K562 (cell line): ENCODE results near the gene RELA. TPM values are rescaled to one million over a fixed set of nuclear protein-coding genes. Genes with fewer than 3 reads are reported as not detected.
A peak's percentile ranks its signal among the peaks of the same experiment; 100 is the strongest.

Experiments
- CBX2 ChIP-seq: fragments of 200-600 bp; sonication (generic); IDR thresholded peaks from one replicate; pipeline ENCODE4 v1.6.1; 2012; ENCODE audit warnings: mild to moderate bottlenecking, low read length, inconsistent platforms; ENCODE audit not compliant: insufficient read depth, poor library complexity, severe bottlenecking
- CBX3 ChIP-seq, 2 experiments: IDR thresholded peaks; 1 replicate in 1 of 2; 2 replicates in 1 of 2; pipeline ENCODE4 v1.6.1; 2012; ENCODE audit warnings: inconsistent platforms in 2 of 2, low read length in 2 of 2, borderline replicate concordance in 1 of 2, control low read depth in 1 of 2
- CTCFL ChIP-seq: IDR thresholded peaks from 2 replicates; pipeline ENCODE4 v1.6.1; 2011; ENCODE audit warnings: borderline replicate concordance, low read depth, mild to moderate bottlenecking, moderate library complexity, low read length; ENCODE audit not compliant: insufficient read depth, poor library complexity, severe bottlenecking
- GTF2B ChIP-seq: IDR thresholded peaks from 2 replicates; pipeline ENCODE4 v1.6.1; 2011; ENCODE audit not compliant: insufficient read length; ENCODE audit errors: extremely low read depth
- JUN ChIP-seq, 2 experiments: sonication (generic) in 1 of 2; formaldehyde crosslinking in 1 of 2; IDR thresholded peaks; 2 replicates each; pipeline versions ENCODE4 v1.6.1 to v1.8.0; 2012 to 2022; ENCODE audit warnings: borderline replicate concordance in 2 of 2, mild to moderate bottlenecking in 2 of 2, improper control_type of control experiment in 1 of 2, low read depth in 1 of 2, low read length in 1 of 2, missing genetic modification reagents in 1 of 2
- KDM4B ChIP-seq, 2 experiments: fragments of 450-650 bp in 1 of 2; sonication (generic) in 1 of 2; IDR thresholded peaks; 2 replicates each; pipeline ENCODE4 v1.6.1; 2016 to 2017; ENCODE audit warnings: borderline replicate concordance in 2 of 2, antibody characterized with exemption in 1 of 2, low read depth in 1 of 2, mild to moderate bottlenecking in 1 of 2
- MAFF ChIP-seq: IDR thresholded peaks from 2 replicates; pipeline ENCODE4 v1.6.1; 2012; ENCODE audit warnings: low read length, improper control_type of control experiment
- MLX ChIP-seq, 2 experiments: fragments of 450-650 bp in 1 of 2; sonication (generic) in 1 of 2; formaldehyde crosslinking; conservative IDR thresholded peaks; 2 replicates each; pipeline versions ENCODE4 v1.4.0 to v1.8.1; 2020 to 2022; ENCODE audit warnings: mild to moderate bottlenecking in 1 of 2, missing genetic modification reagents in 1 of 2
- NCOA1 ChIP-seq: fragments of 450-650 bp; IDR thresholded peaks from 2 replicates; pipeline ENCODE4 v1.6.1; 2016; ENCODE audit warnings: low read depth
- NEUROD1 ChIP-seq: fragments of 150-350 bp; IDR thresholded peaks from 2 replicates; pipeline ENCODE4 v1.6.1; 2014; ENCODE audit warnings: borderline replicate concordance, low read length, low read depth; ENCODE audit not compliant: partially characterized antibody
- NFIC ChIP-seq: fragments of 450-650 bp; IDR thresholded peaks from 2 replicates; pipeline ENCODE4 v1.6.1; 2017; ENCODE audit warnings: mild to moderate bottlenecking, inconsistent platforms
- NR0B1 ChIP-seq: fragments of 450-650 bp; IDR thresholded peaks from one replicate; pipeline ENCODE4 v1.6.1; 2018; ENCODE audit warnings: mild to moderate bottlenecking, moderate library complexity; ENCODE audit not compliant: partially characterized antibody
- SMARCA4 ChIP-seq: fragments of 450-650 bp; IDR thresholded peaks from 2 replicates; pipeline ENCODE4 v1.6.1; 2016
- ZBTB49 ChIP-seq: sonication (generic); formaldehyde crosslinking; IDR thresholded peaks from 2 replicates; pipeline ENCODE4 v1.8.0; 2022; ENCODE audit warnings: missing genetic modification reagents, mild to moderate bottlenecking, borderline replicate concordance
- ZNF282 ChIP-seq: sonication (generic); formaldehyde crosslinking; IDR thresholded peaks from 2 replicates; pipeline ENCODE4 v1.8.1; 2023; ENCODE audit warnings: missing genetic modification reagents
- ZNF395 ChIP-seq: fragments of 200-800 bp; sonication (Bioruptor generic); IDR thresholded peaks from 2 replicates; pipeline ENCODE4 v1.6.1; 2017; ENCODE audit warnings: missing genetic modification characterization, missing compliant biosample characterization
- polyA plus RNA-seq, 8 experiments: library from polyadenylated mRNA; depleted of rRNA in 4 of 8; stranded (reverse) in 5 of 8; unstranded in 3 of 8; fragments of >200 nt; fragmentation: Nextera tagmentation in 2 of 8; fragmentation: Illumina TruSeq in 1 of 8; extraction: Ambion mirVana in 2 of 8; extraction: Trizol in 1 of 8; gene quantifications; 2 replicates each; pipeline versions ENCODE4 v1.2.1 to v1.2.3, GENCODE V29; 2011 to 2014; ENCODE audit warnings: inconsistent platforms in 1 of 8, missing spikeins in 1 of 8
- total RNA-seq, 7 experiments: library from RNA; depleted of rRNA in 6 of 7; stranded (reverse); fragments of >200 nt in 6 of 7; fragmentation: Illumina TruSeq in 2 of 7; extraction: Trizol in 2 of 7; gene quantifications; 2 replicates each; pipeline versions ENCODE4 v1.2.1 to v1.2.3, GENCODE V29; 2011 to 2021; ENCODE audit warnings: low replicate concordance in 1 of 7

The RELA gene
- total and polyA plus RNA-seq, 9 of the 15 experiments (the other 6 are each of a cell fraction or from before 2014, with no cell fraction given), result 6.0 to 67.4 (median 20.6) TPM

- peak in 1 of 2 experiments; percentile 46; a peak in 1 of 4 replicates for TF ChIP-seq KDM4B (IDR thresholded peaks at IDR 0.05; ENCODE audit: borderline replicate concordance in 2 of 2, low read depth in 1 of 2)
- TF ChIP-seq ZNF282 (CRISPR knock-in tag), result no peak
- TF ChIP-seq CBX2, result no peak
- TF ChIP-seq CTCFL, result peak; percentile 10
- no peak for TF ChIP-seq MAFF
- peak; percentile 38; the same call in 1 of the 2 replicates for TF ChIP-seq JUN (IDR thresholded peaks at IDR 0.05; ENCODE audit: borderline replicate concordance, low read depth, low read length)
- TF ChIP-seq JUN (CRISPR knock-in tag; IDR thresholded peaks at IDR 0.05; ENCODE audit: borderline replicate concordance), result no peak
- TF ChIP-seq MLX (CRISPR knock-in tag; conservative IDR thresholded peaks at IDR 0.05), result no peak
- no peak for TF ChIP-seq SMARCA4
- no peak for TF ChIP-seq NCOA1
- no peak for TF ChIP-seq ZBTB49 (CRISPR knock-in tag)
- TF ChIP-seq NFIC, result no peak
- peak; percentile 94 for TF ChIP-seq NEUROD1
- TF ChIP-seq NR0B1, result no peak
- TF ChIP-seq GTF2B, result no peak
- no peak for TF ChIP-seq ZNF395 (CRISPR knock-in tag)
- no peak for TF ChIP-seq CBX3 (IDR thresholded peaks at IDR 0.05; ENCODE audit: borderline replicate concordance in 1 of 2, low read length in 2 of 2)
Observed at GRCh38 chr11:65615229-65615949, 47.3 kb downstream of the RELA start, which contains the start of gene PCNX3 (continued).
